HG03571 (cell line): ENCODE results near the gene TRPM4.
"Not testable (repeated sequence)": the region's sequence is repeated elsewhere in the genome, so short reads cannot be mapped to it uniquely, and the experiment has no call there.

Experiments used
- ATAC-seq: cut with Tn5 transposase; IDR thresholded peaks from one replicate; pipeline ENCODE4 v1.9.1; 2021; ENCODE audit not compliant: unreplicated experiment

Gene TRPM4

DNA sequence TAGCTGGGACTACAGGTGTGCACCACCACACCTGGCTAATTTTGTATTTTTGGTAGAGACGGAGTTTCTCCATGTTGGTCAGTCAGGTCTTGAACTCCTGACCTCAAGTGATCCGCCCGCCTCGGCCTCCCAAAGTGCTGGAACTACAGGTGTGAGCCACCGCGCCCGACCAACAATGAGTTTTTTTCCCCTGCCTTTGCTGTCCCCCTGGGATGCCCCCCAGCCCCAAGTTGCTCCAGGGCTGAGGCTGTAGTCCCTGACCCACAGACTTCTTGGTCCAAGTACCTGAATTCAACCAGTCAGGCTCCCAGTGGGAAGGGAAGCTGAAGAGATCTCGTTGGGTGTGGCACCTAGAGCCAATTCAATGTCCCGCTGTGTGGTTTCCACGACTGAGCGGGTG, 66.8 kb downstream of the TRPM4 start:
- ATAC-seq, result not testable (repeated sequence)

DNA sequence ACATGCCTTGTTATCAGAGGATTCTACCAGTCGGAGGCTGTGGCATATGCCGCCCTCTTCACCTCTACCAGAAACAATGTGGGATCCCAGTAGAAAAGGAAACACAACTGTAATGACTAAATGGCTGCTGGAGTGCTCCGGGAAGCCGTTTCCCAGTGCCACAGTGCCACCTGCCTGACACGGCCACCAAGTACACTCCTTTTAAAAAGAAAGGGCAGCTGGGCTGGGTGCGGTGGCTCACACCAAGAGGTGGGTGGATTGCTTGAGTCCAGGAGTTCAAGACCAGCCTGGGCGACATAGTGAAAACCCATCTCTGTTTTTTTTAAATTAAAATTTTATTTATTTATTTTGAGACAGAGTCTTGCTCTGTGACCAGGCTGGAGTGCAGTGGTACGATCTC, 67.3 kb downstream of the TRPM4 start:
- ATAC-seq, result no peak

DNA sequence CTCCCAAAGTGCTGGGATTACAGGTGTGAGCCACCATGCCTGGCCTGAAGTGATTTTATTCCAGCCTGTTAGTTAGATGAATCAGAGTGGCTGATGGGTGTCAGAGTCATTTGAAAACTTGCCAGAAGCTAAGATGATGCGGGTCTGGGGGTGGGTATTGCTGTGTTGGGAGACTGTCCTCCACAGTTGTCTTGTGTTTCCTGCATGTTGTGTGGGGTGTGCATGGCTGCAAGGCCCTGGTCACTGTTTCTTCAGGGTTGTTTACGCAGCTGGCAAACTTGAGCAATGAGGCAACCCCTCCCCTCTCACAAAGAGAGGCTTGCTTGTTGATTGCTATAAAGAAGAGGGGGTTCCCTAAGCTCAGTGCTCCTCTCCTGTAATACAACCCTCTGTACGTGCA, 71.8 kb downstream of the TRPM4 start:
- ATAC-seq, result no peak

DNA sequence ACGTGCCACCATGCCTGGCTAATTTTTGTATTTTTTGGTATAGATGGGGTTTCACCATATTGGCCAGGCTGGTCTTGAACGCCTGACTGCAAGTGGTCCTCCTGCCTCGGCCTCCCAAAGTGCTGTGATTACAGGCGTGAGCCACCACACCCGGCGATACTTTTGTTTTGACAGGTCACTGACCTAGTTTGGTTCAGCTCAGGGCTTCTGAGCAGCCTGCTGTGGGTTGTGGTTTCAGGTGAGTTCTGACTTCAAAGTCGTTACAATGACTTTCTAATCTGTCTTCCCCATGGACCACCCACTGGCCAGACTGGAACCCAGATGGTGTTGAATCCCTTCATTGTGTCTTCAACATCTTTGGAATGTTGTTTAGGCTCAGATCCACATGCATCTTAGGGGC, 73.8 kb downstream of the TRPM4 start:
- no peak for ATAC-seq

DNA sequence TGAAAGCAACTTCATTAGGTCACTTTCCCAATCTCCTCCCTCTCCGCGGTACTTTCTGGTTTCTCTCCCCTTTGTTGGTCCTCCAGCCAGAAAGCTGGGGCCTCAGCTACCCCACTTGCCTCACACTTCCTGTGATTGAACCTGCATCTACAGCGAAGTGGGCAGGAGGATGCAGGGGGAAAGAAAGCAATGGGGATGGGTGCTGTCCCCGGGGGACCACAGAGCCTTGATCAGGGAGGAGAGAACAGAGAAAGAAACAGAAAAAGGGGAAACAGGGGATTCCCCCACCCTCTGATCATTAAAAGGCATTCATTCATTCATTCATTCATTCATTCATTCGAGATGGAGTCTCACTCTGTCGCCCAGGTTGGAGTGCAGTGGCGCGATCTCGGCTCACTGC, 74.2 kb downstream of the TRPM4 start:
- no peak for ATAC-seq

DNA sequence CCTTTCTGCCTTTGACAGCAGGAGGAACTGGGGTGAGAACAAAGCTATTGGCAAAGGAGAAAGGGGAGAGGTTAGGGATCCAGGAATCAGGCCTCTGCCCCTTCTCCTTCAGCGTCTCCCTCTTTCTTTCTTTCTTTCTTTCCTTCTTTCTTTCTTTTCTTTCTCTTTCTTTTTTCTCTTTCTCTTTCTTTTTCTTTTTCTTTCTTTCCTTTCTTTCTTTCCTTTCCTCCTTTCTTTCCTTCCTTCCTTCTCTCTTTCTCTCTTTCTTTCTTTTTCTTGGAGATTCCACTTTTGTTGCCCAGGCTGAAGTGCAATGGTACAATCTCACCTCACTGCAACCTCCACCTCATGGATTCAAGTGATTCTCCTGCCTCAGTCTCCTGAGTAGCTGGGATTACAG, 75.6 kb downstream of the TRPM4 start:
- ATAC-seq, result no peak

DNA sequence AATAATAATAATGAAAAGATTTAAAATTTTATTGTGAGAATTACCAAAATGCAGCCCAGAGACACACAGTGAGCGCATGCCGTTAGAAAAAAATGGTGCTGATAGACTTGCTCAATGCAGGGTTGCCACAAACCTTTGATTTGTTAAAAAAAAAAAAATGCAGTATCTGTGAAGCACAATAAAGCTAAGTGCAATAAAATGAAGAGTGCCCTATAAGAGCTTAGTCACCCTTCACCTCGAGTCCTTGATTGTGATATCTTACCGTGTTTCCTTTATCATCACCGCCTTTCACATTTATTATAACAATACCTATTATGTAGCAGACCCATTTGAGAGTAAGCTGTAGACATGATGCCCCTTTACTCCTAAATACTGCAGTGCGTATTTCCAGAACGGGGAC, 84.2 kb downstream of the TRPM4 start:
- no peak for ATAC-seq

DNA sequence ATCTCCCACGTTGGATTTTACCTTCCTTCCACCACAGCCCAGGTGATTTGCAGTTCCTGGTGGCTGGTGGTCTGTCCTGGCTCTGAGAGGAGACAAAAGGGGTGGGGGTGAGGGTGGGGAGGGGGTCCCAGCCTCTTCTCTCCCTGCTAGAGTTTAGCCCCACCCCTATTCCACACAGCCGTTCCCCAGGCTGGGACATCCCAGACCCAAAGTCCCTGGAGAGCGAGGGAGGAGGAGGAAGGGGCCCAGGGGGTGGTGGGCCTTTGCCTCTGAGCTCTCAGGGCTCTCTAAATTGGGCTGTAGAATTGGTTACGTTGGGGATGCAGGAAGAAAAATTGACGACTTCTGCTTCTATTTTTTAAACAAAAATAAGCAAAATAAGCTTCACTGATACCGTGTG, 85.5 kb downstream of the TRPM4 start:
- ATAC-seq, result no peak

DNA sequence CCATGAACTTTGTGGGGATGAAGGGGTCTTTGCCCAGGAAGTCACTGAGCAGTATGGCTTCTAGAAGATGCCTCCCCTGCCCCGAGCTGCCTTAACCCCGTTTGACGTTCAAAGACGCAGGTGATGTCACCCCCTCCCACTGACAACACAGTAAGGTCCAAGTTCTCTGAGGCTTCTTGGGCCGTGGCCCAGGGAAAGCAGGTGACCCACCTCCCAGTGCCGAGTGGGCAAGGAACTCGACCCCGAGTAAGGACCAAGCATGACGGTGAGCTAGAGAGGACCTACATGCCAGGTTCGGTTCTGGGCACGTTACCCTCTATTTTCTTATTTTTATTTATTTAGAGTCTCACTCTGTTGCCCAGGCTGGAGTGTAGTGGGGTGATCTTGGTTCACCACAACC, 86.1 kb downstream of the TRPM4 start:
- ATAC-seq, result no peak

DNA sequence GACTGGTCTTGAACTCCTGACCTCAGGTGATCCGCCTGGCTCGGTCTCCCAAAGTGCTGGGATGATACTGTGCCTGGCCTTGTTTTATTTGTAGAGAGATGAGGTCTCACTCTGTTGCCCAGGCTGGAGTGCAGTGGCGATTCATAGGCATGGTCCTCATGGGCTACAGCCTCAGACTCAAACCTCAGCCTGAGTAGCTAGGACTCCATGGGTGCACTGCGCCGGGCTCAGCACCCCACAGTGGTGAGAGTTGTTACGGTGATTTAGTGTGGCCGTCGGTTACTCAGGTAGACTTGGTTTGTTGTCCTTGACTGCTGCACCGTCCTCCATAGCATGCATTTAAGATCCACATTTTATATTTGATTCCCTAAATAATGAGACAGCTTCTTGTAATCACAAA, 86.7 kb downstream of the TRPM4 start:
- no peak for ATAC-seq

DNA sequence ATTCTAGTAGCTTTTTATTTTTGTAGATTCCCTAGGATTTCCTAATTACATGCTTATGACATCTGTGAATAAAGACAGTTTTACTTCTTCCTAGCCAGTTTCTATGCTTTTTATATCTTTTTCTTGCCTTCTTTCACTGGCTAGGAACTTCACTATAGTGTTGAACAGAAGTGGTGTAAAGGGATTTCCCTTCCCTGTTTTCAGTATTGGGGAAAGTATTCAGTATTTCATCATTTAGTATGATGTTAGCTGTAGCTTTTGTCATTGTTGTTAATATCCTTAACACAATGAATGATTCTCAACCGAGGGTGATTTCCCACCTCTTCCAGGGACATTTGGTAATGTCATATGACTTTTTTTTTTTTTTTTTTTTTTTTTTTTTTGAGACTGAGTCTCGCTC, 90.1 kb downstream of the TRPM4 start:
- ATAC-seq, result no peak

DNA sequence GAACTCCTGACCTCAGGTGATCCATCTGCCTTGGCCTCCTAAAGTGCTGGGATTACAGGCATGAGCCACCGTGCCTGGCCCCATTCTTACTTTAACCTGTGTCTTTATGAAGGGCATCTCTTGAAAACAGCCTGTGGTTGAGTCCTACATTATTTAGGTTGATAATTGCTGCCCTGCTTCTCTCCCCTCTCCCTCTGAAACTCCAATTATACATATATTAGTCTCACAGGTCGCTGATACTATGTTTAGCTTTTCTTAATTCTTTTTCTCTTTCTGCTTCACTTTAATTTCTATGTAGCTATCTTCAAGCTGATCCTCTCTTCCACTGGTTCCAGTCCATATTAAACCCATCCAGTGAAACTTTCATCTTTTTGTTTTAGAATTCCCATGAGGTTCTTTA, 92.3 kb downstream of the TRPM4 start:
- no peak for ATAC-seq

DNA sequence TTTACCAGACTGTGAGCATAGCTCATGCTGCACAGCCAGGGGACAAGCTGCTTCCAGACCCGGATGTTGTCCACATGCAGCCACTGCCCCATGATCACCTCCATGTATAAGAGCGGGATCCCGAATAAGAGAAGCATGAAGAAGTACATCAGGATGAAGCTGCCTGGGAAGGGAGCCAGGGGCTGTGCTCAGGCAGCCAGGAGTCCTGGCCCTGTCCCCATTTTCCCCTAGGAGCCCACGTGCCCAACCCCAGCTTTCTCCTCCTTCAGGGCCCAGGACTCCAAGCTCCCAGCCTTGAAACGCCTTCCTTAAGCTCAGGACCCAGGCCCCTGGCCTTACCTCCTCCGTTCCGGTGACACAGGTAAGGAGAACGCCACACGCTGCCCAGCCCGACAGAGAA, 98.1 kb downstream of the TRPM4 start:
- no peak for ATAC-seq

DNA sequence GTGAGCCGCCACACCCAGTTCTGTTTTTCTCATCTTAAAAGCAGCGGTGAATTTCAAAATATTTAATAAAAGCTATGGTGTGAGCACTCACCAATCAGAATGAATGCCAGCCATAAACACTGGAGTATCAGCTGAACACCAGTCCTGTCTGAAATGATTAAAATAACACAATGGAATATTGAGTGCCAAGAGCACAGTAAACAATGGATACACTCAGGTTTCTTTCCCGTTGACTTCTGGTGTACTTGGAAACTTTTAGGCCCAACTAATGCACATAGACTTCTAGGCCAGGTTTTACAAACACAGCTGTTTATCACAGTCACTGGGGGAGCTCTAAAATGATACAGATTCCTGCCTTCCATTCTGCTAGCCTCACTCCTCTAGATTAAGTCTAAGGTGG, 99.1 kb downstream of the TRPM4 start:
- ATAC-seq, result no peak
